Endometrial microvascular endothelial cells (primary cell): ENCODE measurements around the gene KLHL2. TPM values are rescaled to one million over a fixed set of nuclear protein-coding genes. Genes with fewer than 3 reads are reported as not detected.

ENCODE experiments used
- in situ Hi-C: cut with HindIII; loops from 2 replicates; pipeline ENCODE4 v1.10.0; 2017; ENCODE audit warnings: low sequenced_read_pairs, low pct_unique_long_range_greater_than_20kb; ENCODE audit errors: inconsistent ontology term
- total RNA-seq: library from RNA; depleted of rRNA; stranded (reverse); fragments of >200 nt; gene quantifications from one replicate; pipeline ENCODE4 v1.2.3, GENCODE V29; 2015; ENCODE audit errors: inconsistent ontology term

The KLHL2 gene
- total RNA-seq, 1 donor from 2014 or later: 32.3 TPM

DNA sequence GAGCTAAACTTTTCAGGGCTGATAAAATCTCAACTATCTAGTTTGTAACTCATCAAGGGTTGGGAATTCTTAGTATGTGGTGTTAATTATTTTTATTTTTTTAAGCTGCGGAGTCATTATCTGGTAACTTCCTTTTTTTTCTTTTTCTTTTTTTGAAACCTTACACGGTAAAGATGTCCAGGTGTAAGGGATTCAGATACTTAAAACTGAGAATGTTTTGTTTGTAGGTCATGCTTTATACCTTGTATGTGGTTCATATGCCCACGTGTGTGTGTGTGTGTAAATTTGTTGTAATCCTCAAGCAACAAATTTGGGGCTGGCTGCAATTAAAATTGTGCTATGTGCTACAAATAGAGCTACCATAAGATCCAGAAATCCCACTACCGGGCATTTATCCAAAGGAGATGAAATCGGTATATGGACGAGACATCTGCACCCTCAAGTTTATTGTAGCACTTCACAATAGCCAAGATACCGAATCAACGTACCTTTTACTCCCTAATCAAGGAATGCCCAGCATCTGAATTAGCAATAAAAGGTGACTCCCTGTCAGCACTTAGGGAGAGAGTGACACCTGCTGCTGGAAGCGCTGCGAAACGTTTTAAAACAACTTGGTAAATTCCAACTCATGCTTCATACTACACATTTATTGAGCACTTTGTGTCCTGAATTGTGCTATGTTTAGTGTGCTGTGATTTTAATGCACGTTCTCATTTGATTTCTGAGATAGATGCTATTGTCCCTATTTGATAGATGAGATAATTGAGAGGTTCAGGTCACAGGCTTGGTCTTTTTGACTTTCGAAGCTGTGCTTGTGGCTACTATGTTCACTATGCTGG is 136.2 kb downstream of the KLHL2 start:
- in situ Hi-C loops: no loop called here

DNA sequence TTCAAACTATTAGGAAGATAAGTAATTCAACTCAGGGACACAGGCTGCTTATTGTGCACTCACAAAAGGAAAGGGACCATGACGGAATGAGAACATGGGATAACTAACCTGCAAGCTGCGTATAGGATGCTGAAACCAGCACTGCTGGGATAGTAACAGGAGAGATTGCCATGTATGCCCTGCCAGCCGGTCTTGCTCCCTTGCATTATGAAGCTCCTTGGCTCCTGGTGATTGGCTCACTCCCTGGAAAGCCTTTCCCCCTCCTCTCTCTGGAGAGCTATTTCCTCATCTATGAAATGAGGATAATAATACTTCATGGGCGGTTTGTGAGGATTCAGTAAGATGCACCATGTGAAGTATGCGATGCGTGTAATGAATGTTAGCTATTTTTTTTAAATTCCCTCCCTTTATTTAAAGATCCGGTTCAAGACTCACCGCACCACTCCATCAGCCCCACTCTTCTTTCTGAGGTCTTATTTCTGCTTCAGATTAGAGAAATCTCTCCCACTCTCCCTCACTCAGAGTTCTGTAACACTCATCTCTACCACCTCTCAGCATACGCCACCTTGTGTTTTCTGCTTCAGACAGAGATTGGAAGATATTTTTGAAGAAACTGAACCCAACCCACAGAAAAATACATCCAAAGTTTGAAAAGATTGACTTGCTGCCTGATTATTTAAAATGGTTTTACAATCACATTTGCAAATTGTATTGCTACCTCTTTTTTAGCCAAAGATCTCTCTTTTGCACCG is 138.5 kb downstream of the KLHL2 start:
- in situ Hi-C loops: no loop called here

DNA sequence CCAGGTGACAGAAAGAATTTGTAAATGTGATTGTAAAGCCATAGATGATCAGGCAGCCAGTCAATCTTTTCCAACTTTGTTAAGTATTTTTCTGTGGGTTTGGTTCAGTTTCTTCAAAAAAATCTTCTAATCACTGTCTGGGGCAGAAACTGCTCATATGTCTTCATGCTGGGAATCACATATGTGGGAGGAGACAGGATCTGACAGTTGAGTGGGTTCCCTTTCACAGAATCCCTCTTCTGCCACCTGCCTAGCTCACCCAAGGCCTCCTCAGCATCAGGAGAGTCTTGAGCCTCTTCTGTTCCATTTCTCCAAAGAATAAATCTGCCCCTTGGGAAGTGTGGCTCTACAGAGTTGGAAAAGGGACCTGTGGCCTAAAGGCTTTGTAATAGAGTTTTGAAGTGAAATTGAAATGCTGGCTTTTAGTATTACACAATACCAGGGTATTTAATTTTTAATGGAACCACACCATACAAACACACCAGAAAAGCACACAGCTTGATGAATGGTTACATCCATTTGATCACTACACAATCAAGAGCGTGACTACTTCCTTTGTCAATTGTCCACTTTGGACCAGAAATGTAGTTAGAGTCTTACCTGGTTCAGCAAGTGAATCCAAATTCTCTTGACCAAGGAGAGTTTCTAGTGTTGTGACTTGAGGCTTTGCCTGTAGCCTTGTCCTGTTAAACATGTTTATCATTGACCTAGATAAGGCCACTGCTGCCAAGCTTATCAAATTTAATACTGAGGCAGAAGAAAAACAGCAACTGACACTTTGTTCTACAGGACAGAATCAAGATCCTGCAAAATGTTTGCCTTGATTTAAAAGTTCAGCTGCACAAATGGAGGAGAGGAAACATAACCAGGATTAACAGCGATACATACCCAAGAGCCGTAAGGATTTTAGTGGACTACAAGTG is 140.5 kb downstream of the KLHL2 start:
- in situ Hi-C loops: no loop called here

DNA sequence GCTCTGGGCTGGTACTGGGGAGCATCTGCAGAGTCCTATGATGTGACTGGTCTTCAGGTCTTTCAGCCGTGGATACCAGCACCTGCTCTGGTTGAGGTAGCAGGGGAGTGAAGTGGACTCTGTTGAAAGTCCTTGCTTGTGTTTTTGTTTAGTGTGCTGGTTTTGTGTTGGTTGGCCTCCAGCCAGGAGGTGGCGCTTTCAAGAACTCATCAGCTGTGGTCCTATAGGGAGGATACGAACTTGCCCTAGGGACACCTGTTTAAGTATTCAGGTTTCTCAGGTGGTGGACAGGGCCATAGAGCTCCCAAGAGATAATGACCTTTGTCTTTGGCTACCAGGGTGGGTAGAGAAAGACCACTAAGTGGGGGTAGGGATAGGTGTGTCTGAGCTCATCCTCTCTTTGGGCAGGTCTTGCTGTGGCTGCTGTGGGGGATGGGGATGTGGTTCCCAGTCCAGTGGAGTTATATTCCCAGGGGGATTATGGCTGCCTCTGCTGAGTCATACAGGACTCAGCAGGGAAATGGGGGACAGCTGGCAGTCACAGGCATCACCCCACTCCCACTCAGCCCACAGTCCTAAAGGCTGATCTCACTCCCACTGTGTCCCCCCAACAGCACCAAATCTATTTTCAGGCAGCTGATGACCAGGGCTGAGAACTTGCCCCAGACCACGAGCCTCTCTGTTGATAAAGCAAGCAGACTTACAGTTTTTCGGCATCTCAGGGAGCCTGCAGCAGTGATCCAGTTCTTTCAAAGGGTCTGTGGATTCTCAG is 144.2 kb downstream of the KLHL2 start:
- in situ Hi-C loops: no loop called here

DNA sequence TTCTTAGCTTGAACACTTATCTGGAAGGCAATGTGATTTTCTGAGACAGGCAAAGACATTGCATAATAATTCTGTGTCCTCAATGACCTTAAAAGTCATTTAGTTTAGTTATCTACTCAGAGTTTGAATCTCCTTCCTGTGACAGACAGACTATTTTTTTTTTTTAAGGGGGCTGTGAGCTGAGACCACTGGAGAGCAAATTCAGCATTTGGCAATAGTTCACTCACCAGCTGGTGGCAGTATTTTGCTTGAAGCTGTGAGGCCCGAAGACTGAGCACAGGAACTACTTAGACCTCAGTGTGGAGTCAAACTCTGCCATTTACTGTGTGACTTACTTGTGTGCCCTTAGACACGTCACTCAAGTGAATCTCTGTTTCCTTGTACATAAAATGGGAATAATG is 148.5 kb downstream of the KLHL2 start:
- in situ Hi-C loops: no loop called here

DNA sequence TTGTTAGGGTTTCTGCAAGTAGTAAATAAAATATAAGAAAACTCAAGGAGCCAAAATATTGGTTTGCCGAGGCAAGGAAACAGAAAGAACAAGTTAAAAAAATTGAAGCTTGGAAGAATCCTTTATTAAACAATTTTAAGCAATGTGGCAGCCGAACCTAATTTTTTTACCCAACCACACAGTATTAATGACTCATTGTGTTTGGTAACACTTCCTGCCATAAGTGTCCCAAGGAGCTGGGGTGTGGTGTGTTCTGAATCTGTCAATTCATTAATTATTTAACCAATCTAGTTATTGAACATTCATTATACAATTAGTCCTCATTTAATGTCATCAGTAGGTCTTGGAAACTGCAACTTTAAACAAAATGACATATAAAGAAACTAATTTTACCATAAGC is 152.1 kb downstream of the KLHL2 start:
- in situ Hi-C loops: no loop called here

DNA sequence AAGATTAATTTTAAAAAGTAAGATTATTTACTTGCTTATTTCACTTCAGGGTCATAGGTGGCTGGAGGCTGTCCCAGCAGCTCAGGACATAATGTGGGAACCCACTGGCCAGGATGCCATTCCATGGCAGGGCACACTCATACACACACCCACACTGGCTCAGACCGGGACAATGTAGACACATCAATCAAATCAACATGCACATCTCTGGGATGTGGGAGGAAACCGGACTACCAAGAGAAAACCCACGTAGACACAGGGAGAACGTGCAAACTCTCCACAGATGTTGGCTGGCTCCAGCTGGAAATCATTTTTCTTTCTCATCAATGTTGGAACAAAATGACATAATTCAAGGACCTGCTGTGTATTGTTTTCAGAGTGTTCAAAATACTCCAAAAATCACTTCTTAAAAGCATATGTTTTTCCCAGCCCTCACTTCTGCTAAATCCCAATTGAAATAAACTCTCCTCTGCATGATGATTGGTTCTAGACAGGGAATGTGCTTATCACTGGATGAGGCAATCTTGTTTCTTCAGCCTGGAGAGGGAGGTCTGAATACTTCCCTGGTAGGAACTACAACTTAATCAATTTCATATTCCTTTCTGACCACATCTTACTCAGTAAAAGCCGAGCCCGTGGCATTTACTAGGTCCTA is 152.8 kb downstream of the KLHL2 start:
- in situ Hi-C loops: no loop called here

DNA sequence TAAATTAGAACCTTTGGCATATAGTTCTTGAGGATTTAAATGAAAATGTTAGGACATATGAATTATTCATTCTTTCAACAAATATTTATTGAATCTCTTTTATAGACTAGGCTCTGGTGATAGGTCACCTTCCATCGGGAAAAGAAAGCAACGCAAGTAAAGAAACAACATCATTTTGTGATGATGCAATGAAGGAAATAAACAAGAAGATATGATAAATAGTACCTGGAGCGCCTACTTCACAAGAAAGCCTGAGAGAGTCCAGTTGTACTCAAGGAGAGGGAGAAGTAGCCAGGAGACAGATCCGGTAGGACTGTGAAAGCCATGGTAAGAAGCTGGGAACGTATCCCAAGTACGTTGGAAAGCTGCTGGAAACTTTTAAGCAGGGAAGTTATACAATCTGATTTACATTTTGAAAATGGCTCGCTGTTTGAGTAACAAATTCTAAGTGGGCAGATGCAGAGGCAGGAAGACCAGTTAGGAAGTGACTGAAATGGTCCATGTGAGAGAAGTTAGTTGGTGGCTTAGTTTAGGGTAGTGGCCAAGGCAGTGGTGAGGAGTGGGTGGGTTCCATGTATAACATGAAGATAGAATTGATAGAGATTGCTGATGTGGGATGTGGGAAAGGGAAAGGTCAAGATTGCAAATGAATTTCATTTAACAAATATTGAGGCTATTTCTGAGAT is 153.8 kb downstream of the KLHL2 start:
- in situ Hi-C loops: no loop called here

DNA sequence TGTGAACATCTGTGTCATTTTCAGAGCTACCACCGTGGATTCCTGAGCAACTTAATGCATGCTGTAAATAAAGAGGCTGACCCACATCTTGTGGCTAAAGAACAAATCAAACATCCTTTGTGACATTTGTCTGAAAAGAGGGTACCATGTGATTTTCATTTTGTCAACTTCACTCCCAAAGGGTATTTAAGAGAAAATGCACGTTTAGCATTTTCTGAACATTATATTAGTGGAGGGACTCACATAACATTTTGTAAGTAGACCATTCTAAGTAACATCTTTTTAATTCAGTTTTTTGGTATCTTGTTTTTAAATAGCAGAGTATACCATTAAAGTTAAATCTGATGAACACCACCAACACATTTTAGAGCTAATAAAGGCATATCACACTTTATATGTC is 154.4 kb downstream of the KLHL2 start:
- in situ Hi-C loops: no loop called here

DNA sequence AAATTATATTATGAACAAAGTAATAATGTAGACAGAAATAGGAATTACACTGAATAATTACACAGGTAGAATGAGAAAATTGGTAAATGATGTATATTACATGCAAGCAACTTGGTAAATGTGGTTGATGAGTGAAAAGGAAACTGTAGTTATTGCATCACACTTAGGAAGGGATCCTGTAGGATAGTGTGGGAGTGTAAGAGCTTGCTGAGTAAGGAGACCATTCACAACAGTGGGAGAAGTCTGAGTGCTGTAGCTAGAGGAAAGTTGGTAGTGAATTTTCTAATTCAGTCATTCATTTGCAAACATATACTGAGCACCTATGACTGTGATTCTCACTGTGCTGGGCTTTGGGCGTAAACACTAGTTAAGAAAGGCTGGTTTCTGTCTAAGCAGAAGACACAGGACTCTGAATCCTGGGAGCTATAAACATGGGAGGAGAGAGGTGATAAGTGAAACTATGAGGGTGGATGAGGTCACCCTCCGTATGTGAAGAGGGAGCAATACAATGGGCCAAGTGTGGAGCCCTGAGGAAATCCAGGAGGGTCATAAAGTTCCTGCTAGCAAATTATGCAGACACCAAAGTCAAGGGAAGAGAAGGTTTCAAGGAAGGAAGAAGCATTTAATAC is 157.2 kb downstream of the KLHL2 start:
- in situ Hi-C loops: no loop called here

DNA sequence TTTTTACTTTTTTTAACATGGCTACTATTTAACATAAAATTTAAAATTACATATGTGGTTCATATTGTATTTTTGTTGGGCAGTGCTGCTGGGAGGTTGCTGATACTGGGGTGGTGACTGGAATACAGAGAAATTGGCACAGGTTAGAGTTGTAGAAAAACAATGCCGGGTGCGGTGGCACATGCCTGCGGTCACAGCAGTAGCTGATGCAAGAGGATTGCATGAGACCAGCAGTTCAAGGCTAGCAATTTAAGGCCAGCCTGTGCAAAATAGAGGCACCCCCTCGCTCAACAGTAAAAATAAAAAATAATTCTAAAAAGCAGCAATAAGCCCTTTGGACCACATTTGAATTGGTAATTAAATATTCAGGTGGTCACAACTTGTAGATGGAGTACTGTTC is 159.7 kb downstream of the KLHL2 start:
- in situ Hi-C loops: no loop called here

DNA sequence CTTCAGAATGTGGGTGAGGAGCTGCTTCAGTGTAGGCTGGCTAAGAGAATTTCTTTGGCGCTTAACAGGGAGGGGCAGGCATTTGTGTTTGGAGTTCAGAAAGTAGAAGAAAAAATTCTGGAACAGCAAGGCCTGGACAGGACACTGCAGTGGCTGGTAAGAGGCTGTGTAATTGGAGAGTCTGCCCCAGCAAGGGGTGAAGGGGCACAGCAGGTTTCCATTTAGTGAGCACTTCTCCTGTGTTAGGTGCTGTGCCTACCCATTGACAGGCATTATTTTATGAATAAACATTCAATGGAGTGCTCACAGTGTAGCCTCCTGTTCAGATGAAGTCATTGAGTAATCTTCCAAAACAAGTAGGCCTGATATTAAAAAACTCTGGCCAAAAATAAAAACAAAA is 160.8 kb downstream of the KLHL2 start:
- in situ Hi-C loops: no loop called here

DNA sequence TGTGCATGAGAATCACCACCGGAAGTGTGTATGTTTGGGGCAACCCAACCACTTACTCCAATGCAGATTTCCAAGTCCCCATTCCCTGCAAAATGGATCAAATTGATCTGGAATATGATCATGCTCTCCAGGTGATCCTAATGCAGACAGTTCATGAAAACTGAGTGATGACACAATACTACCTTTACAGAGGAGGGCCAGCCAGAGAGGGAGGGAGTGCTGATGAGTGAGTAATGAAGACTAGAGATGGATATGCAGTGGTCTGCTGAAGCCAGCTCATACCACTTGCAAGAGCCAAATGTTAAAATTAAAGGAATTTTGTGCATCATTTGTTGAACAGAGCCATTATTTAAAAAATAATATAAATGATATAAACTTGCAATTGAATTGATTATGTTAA is 161.2 kb downstream of the KLHL2 start:
- in situ Hi-C loops: no loop called here

DNA sequence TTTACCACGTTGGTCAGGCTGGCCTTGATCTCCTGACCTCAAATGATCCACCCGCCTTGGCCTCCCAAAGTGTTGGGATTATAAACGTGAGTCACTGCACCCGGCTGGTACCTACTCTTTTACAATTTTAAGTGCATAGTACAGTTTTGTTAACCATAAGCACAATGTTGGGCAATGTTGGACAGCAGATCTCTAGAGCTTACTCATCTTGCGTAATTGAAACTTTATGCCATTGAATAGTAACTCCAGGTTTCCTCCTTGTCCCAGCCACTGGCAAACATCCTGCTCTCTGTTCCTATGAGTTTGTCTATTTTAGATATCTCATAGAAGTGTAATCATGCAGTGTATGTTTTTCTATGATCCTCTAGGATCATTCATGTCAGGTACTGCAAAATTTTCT is 162.2 kb downstream of the KLHL2 start:
- in situ Hi-C loops: no loop called here

DNA sequence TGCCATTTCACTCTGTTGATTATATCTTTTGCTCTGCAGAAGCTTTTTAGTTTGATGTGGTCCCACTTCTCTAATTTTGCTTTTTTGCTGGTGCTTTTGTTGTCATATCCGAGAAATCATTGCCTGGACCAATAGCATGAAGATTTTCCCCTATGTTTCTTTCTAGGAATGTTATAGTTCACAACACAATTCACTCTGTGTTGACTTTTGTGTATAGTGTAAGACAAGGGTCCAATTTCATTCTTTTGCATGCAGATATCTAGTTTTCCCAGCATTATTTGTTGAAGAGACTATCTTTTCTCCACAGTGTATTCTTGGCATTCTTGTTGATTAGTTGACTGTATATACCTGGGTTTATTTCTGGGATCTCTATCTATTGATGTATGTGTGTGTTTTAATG is 163.2 kb downstream of the KLHL2 start:
- in situ Hi-C loops: no loop called here
